Stimulated activated CD8-positive, alpha-beta memory T cell treated with anti-CD3 and anti-CD28 coated beads, Interleukin-4, amount 100 ng/mL, for 1 hour (primary cell): ENCODE results near the gene LCMT2.
"Not testable (repeated sequence)": the region's sequence is repeated elsewhere in the genome, so short reads cannot be mapped to it uniquely, and the experiment has no call there.

ENCODE experiments used
- DNase-seq, 2 donors: peaks; one replicate each; pipeline ENCODE4 v3.0.0-alpha.2; 2020; ENCODE audit warnings: low read depth in 2 of 2, low spot score in 1 of 2

The LCMT2 gene

DNA sequence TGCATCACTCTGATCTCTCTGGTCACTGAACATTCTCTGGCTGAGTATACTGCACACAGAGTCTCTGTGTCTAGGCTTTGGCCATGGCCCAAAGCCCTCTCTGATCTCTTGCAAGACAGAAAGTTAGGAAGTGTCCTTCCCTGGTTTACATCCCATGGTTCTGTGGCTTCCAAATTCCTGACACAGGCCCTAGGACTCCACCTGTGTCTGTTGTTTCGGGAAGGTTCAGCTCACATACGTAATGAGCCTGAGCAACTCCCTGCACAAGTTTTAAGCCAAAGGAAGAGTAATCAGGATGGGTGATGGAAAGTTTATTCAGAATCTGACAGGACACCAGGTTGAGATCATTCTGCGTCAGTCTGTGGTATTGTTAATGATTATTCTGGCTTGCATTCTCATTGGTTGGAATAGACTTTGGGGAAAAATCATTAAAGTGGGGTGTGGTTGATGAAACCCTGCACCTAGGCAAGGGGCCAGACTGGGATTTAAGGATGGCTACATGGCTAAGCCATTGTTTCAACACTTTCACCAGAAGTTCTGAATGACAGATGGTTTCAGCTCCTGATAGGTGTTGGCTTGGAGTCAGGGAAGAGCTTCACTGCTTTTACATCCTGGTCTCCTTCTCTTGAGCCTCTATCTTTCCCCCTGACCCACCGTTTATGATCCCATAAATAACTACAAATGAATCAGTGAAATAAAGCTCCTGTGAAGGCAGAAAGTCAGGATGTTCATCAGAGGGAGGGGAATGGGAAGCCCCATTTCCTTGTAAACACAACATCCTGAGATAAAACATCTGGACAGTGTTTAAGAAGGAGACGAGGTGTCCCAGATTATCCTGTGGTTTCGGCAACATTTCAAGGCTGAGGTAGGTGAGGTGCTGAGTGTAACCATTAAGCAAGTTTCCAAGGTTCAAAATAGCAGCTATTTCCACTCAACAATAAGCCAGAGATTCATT, 14.1 kb downstream of the LCMT2 start:
- no peak for DNase-seq

- DNase-seq: no peak
Measured at GRCh38 chr15:43314171-43314570, 16.2 kb downstream of the LCMT2 start.

- no peak for DNase-seq
Measured at GRCh38 chr15:43312378-43312777, 18.0 kb downstream of the LCMT2 start.

GRCh38 chr15:43302205-43302817, 28.1 kb downstream of the LCMT2 start, which contains the start of gene TGM7:
TSS of gene TGM7 (minus strand) at chr15:43302255.
- DNase-seq: no peak

GRCh38 chr15:43299884-43300283, 30.5 kb downstream of the LCMT2 start:
- no peak for DNase-seq

DNA sequence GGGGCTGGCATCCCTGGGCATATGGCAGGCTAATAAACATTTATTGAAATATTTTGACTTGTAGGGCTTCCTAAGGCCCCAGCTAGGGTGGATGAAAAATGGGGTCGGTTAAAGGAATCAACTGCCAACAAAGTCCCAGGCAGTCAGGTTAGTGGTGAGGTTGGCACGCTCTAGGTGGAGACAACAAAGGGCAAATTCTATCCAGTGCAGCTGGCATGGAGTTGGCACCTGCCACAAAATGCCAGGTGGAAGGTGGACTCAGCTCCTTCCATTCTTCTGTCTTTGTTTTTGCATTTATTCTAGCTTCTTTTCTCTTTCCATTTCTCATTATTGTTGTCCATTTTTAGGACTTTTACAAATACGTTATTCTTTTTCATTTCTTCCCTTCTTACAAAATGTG, 31.0 kb downstream of the LCMT2 start:
- no peak for DNase-seq

- no peak for DNase-seq
Measured at GRCh38 chr15:43294091-43294706, 36.2 kb downstream of the LCMT2 start.

DNA sequence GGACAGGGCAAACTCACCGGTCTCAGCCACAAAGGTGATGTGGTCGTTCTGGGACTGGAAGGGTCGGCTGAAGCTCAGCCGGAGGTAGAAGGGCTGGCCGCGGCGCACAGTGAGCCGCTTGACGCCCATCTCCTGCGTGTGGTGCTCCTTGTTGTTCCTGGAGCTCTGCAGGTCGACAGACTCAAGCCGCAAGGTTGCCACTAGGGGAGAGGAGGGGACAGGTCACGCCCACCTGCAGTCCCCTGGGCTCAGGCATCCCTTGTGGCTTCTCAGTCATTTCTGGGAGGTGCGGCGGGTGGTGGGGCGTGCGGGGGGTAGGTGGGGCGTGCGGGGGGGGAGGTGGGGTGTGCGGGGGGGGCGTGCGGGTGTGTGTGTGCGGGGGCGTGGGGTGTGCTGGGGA, 36.9 kb downstream of the LCMT2 start:
- no peak for DNase-seq

- DNase-seq: no peak
Measured at GRCh38 chr15:43292375-43293078, 37.8 kb downstream of the LCMT2 start.

GRCh38 chr15:43289656-43290055, 40.7 kb downstream of the LCMT2 start:
- DNase-seq: not testable (repeated sequence)

GRCh38 chr15:43287254-43287653, 43.1 kb downstream of the LCMT2 start:
- no peak for DNase-seq

DNA sequence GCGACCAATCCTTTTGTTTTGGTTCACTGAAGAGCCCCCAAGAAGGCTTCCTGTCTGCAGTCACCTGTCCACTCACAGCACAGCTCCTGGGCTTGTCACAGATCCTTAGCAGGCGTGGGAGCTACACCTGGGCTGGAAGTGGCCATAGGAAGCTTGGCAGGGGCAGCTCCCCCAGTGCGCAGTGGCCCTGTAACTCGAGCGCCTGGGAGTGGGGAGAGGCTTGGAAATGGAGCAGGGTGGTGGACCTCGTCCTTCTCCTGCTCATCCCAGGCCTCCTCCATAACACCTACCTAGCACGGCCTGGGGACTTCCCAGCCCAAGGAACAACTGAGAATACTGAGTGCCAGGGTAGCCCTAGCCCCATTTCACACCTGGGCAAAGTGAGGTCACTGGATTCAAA, 44.3 kb downstream of the LCMT2 start:
- DNase-seq: no peak

GRCh38 chr15:43285609-43286037, 44.8 kb downstream of the LCMT2 start:
- DNase-seq: peak; percentile 6 to 11

DNA sequence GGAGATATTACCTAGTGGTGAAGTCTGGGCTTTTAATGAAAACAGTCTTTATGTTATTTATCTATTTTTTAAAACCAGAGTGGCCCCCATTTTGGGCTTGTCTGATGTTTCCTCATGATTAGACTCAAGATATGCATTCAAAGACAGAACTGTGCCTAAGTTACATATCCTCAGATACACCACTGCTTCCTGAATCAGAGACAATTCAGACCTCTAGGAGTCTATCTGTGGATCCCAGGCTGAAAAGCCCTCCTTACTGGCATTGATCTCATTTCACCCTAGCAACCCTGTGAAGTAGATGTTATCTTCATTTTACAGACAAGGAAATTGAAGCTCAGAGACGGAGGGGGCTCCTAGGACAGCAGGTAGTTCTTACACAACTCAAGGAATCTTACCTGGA, 46.8 kb downstream of the LCMT2 start:
- DNase-seq: no peak

- DNase-seq: no peak
Measured at GRCh38 chr15:43281926-43282602, 48.3 kb downstream of the LCMT2 start.

DNA sequence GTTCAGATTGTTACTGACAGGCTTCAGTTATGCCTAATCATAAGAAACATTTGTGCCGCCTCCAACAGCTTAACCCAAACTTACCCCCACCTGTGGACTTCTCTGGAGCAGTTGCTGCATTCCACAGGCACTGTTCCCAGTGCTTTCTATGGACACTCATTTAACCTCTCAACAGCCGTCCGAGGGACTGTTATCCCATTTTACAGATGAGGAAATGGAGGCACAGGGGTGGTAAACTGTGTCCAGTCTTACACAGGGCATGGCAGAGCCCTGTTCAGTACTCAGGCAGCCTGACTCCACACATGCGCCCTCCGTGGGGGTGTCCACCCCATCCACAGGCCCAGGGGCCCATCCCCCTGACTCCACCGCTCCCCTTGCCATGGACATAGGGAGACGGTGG, 49.4 kb downstream of the LCMT2 start:
- no peak for DNase-seq

DNA sequence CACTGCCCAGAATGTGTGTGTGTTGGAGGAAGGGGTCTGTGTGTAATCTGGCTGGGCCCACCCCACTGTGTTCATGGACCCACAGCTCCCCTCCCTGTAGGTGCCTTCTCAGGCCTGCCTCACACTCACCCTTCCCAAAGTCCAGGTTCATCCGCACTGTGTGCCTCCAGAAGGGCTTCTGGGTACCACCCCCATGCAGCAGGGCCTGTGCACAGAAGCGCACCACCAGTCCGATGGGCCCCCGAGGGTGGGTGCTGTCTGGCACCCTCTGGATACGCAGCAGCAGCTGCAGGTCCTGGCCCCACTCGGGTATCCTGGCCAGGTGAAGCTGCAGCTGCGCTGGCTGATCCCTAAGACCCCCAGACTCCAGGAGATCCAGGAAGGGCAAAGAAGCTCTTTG, 50.9 kb downstream of the LCMT2 start:
- DNase-seq: no peak

DNA sequence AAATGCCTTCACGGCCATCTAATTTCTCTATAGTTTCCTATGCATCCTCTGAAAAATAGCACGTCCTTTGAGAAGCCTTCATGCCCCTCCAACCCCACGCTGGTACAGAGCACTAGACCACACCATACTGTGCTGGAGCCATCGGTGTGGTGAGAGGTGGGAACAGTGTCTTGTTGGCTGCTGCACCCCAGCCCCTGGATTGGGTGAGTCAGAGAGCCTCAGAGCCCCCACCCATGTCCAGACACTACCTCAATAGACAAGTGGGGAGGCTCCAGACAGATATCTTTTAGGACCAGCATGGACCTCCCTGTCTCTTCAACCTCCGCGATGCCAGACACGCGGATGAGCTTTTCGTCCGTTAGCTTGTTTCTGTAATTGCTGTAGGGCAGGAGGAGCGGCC, 51.5 kb downstream of the LCMT2 start:
- DNase-seq: no peak

GRCh38 chr15:43277901-43278300, 52.5 kb downstream of the LCMT2 start:
- no peak for DNase-seq

- no peak for DNase-seq
Measured at GRCh38 chr15:43277231-43277823, 53.0 kb downstream of the LCMT2 start.
